Activated CD4-positive, alpha-beta T cell treated with anti-CD3 and anti-CD28 coated beads, Interleukin-2, amount 10 ng/mL, durations not matched to agents 7 days and 5 days (primary cell): ENCODE results near the gene MAGEB3. TPM values are rescaled to one million over a fixed set of nuclear protein-coding genes. Genes with fewer than 3 reads are reported as not detected.
"Not testable (repeated sequence)": the region's sequence is repeated elsewhere in the genome, so short reads cannot be mapped to it uniquely, and the experiment has no call there.

Experiments
- CTCF ChIA-PET: fragments of 350-600 bp; sonication (Branson Sonifier 250); formaldehyde crosslinking; loops from one replicate; lab custom pipeline; 2021; ENCODE audit warnings: antibody characterized with exemption; lab: Charles Lee
- POLR2A ChIA-PET: fragments of 350-600 bp; sonication (Branson Sonifier 250); formaldehyde crosslinking; loops from one replicate; lab custom pipeline; 2021; ENCODE audit warnings: antibody characterized with exemption; lab: Charles Lee
- DNase-seq: peaks from one replicate; pipeline ENCODE4 v3.0.0-alpha.2; 2020
- H3K27ac Mint-ChIP-seq: one replicate; pipeline ENCODE4 v1.8.0; 2021; ENCODE audit warnings: mild to moderate bottlenecking, moderate library complexity, mixed read lengths
- H3K27me3 Mint-ChIP-seq: one replicate; pipeline ENCODE4 v1.8.0; 2021; ENCODE audit warnings: mixed read lengths
- H3K36me3 Mint-ChIP-seq: one replicate; pipeline ENCODE4 v1.8.0; 2021; ENCODE audit warnings: low read depth, mixed read lengths
- H3K4me1 Mint-ChIP-seq: one replicate; pipeline ENCODE4 v1.8.0; 2021; ENCODE audit warnings: mixed read lengths
- H3K4me3 Mint-ChIP-seq: one replicate; pipeline ENCODE4 v1.8.0; 2021; ENCODE audit warnings: mild to moderate bottlenecking, moderate library complexity, mixed read lengths
- H3K9me3 Mint-ChIP-seq: one replicate; pipeline ENCODE4 v1.8.0; 2021; ENCODE audit warnings: mixed read lengths
- total RNA-seq, 2 experiments: library from RNA; stranded (reverse); gene quantifications; one replicate each; pipeline ENCODE4 v1.2.3, GENCODE V29; 2021

MAGEB3 gene, protein sequence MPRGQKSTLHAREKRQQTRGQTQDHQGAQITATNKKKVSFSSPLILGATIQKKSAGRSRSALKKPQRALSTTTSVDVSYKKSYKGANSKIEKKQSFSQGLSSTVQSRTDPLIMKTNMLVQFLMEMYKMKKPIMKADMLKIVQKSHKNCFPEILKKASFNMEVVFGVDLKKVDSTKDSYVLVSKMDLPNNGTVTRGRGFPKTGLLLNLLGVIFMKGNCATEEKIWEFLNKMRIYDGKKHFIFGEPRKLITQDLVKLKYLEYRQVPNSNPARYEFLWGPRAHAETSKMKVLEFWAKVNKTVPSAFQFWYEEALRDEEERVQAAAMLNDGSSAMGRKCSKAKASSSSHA
- total RNA-seq, result not detected

DNA sequence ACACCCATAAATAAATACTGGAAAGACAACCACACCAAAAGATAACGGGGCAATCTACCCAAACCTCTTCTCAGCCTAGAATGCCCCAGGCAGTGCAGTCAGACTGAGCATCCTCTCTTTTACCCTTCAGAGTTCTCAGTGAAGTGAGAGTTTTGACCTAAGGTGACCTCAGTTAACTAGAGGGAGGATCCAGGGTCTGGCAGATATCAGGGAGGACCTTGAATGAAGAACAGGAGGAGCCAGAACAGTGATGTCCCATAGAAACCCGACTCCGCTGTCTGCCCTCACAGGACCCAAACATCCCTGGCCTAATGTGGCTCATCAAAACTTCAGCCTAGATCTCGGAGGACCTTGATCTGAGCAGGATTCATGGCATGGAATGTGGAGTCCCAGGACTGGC, at the start of gene MAGEB3:
MAGEB3 (plus strand) TSS at position 263 of the 400 bp plus-strand sequence. CDS start 5,268 bp downstream, outside the sequence.
- no peak within 1 kb of the TSS for H3K27ac Mint-ChIP-seq
- no peaks in the 10 kb centered on the region for H3K9me3 Mint-ChIP-seq
- DNase-seq, result no peak
- no peak within 1 kb of the TSS for H3K4me3 Mint-ChIP-seq
- ChIA-PET POLR2A (no interaction called here), CTCF (no interaction called here)
- H3K36me3 Mint-ChIP-seq, result no peaks in the 10 kb centered on the region
- H3K27me3 Mint-ChIP-seq, result no peaks in the 10 kb centered on the region
- no peaks in the 10 kb centered on the region for H3K4me1 Mint-ChIP-seq

DNA sequence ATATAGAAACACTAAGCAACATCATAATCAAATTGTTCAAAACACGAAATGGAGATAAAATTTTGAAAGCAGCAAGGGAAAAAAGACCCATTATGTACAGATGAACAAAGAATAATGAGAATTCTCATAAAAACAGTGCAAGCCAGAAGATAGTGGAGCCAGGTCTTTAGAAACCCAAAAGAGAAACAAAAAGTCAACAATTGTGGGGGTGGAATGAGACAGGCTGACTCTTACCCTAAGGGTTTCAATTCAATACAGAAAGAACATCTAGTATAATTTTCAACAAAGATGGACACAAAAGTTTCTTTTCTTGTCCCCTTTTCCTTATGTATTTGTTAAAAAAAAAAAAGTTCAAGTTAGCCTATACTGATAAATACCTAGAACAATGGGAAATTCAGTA, 49.1 kb upstream of the MAGEB3 start:
- Mint-ChIP-seq H3K9me3 (no peaks in the 10 kb centered on the region), H3K27ac (no peak overlapping the region), H3K36me3 (no peaks in the 10 kb centered on the region), H3K4me1 (no peaks in the 10 kb centered on the region), H3K4me3 (no peak overlapping the region), H3K27me3 (no peaks in the 10 kb centered on the region)
- ChIA-PET POLR2A (no interaction called here), CTCF (interaction anchor here (0.6 kb wide), 1 partner anchor 12 kb away, joined by 5 read pairs; no protein-coding TSS in a partner anchor)
- no peak for DNase-seq

DNA sequence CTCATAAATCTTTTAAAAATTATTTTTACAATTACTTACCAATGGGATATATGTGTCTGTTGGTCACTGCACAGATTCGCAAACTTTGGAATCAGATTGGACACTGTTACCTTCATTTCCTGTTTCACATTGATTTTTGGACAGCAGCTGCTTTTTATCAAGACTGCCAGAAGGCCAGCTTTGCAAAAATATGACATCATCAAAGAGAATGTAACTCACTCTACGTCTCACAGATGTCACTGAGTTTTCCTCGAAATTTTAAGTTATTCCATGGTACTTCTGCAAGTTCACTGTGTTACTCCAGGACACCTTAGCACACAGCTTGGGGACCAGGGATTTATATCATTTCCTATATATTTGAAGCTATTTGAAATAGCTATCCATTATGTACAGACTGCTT, 46.9 kb upstream of the MAGEB3 start:
- H3K27me3 Mint-ChIP-seq, result no peaks in the 10 kb centered on the region
- CTCF ChIA-PET, result no interaction called here
- H3K4me3 Mint-ChIP-seq, result no peak overlapping the region
- no peak overlapping the region for H3K27ac Mint-ChIP-seq
- no peak for DNase-seq
- no peaks in the 10 kb centered on the region for H3K9me3 Mint-ChIP-seq
- H3K4me1 Mint-ChIP-seq, result no peaks in the 10 kb centered on the region
- no peaks in the 10 kb centered on the region for H3K36me3 Mint-ChIP-seq
- POLR2A ChIA-PET, result no interaction called here

DNA sequence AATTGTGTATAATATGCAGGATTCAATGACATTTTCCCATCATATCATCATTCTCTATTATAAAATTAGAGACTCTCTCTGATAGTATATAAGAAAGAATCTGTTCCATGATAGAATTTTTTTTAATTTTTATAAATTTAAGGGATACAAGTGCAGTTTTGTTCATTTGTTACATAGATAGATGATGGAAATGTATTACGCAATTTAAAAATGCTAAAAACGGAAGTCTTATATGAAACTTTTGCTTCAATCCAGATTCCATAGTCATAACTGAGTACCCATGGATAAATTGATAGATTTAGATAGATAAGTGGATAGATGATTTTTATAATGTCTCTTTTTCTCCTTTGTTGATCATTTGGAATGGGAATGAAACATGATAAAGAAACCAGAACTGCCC, 40.0 kb upstream of the MAGEB3 start:
- Mint-ChIP-seq H3K36me3 (no peaks in the 10 kb centered on the region), H3K4me1 (no peaks in the 10 kb centered on the region), H3K27ac (no peak overlapping the region), H3K27me3 (no peaks in the 10 kb centered on the region), H3K9me3 (no peaks in the 10 kb centered on the region), H3K4me3 (no peak overlapping the region)
- POLR2A ChIA-PET, result no interaction called here
- CTCF ChIA-PET, result no interaction called here
- no peak for DNase-seq

DNA sequence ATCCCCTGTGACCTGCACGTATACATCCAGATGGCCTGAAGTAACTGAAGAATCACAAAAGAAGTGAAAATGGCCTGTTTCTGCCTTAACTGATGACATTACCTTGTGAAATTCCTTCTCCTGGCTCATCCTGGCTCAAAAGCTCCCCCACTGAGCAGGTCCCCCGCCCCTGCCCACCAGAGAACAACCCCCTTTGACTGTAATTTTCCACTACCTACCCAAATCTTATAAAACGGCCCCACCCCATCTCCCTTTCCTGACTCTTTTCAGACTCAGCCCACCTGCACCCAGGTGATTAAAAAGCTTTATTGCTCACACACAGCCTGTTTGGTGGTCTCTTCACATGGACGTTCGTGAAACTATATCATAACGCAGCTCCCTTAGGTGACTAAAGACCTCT, 36.5 kb upstream of the MAGEB3 start:
- H3K4me3 Mint-ChIP-seq, H3K4me1 Mint-ChIP-seq, POLR2A ChIA-PET, H3K36me3 Mint-ChIP-seq, H3K9me3 Mint-ChIP-seq, DNase-seq, H3K27me3 Mint-ChIP-seq, H3K27ac Mint-ChIP-seq: not testable (repeated sequence)
- CTCF ChIA-PET, result interaction anchor here (0.7 kb wide), 1 partner anchor 13 kb away, joined by 5 read pairs; no protein-coding TSS in a partner anchor

DNA sequence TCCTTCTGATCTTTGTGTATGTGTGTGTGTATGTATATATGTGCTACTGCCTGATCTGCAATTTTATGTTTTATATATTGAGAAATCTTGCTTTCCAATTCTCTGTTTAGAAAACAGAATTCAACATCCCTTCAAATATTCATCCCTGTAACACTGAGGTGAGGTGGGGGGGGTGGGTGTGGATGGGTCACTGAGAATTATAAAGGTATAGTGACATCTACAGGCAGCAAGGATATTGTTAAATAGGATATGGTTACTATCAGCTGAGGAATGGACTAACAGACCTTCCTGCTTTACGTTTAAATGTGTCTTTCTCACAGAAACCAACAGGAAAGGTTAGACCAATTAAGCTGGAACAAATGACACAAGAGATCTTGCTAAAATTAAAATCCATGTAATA, 34.1 kb upstream of the MAGEB3 start:
- Mint-ChIP-seq H3K9me3 (no peaks in the 10 kb centered on the region), H3K4me3 (no peak overlapping the region), H3K4me1 (no peaks in the 10 kb centered on the region), H3K36me3 (no peaks in the 10 kb centered on the region), H3K27me3 (no peaks in the 10 kb centered on the region), H3K27ac (no peak overlapping the region)
- CTCF ChIA-PET, result no interaction called here
- POLR2A ChIA-PET, result no interaction called here
- DNase-seq, result no peak

DNA sequence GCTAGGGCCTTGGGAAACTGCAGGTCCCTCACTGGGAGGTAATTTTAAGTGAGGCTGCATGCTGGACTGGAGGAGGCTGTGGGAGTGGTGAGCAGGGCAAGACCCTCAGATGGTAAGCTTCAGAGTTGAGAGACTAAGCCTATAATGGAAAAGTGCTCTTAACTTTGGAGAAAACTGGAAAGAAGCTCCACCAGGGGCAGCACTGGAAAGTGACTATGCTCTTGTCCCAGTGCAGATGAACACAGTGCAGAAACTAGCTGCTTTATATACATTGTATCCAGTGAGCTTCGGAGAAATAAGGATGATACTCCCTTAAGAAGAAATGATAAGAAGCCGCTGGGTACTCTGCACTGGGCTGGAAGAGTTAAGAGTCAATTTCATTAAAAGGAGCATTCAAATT, 18.3 kb upstream of the MAGEB3 start:
- no peaks in the 10 kb centered on the region for H3K4me1 Mint-ChIP-seq
- no peaks in the 10 kb centered on the region for H3K27me3 Mint-ChIP-seq
- H3K36me3 Mint-ChIP-seq, result no peaks in the 10 kb centered on the region
- ChIA-PET POLR2A (no interaction called here), CTCF (interaction anchor here (0.6 kb wide), 1 partner anchor 65 kb away, joined by 4 read pairs; no protein-coding TSS in a partner anchor)
- DNase-seq, result no peak
- no peak overlapping the region for H3K4me3 Mint-ChIP-seq
- H3K9me3 Mint-ChIP-seq, result no peaks in the 10 kb centered on the region
- no peak overlapping the region for H3K27ac Mint-ChIP-seq

DNA sequence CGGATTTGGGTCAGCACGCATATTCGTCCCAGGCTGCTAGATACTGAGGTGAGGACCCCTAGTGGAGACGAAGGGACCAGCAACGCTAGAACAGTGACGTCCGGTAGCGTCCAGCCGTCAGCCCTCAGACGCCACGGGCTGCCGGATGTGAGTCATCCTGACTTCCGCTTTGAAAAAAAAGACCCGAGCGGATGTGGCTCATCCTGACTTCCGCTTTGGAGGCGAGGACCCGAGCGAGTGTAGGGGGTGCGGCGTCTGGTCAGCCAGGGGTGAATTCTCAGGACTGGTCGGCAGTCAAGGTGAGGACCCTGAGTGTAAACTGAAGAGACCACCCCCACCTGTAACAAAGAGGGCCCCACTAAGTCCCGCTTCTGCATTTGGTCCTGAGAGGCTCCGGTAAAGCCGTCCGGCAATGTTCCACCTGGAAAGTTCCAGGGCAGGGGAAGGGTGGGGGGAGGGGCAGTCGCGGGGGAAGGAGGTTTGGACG, 15.1 kb upstream of the MAGEB3 start, which contains the start of gene MAGEB2:
MAGEB2 (plus strand) TSS at position 207 of the 487 bp plus-strand sequence. CDS start 3,018 bp downstream, outside the sequence.
- POLR2A ChIA-PET, result no interaction called here
- DNase-seq, result no peak
- Mint-ChIP-seq H3K27ac (no peak within 1 kb of the TSS), H3K36me3 (no peaks in the 10 kb centered on the region), H3K9me3 (no peaks in the 10 kb centered on the region), H3K4me1 (no peaks in the 10 kb centered on the region), H3K4me3 (no peak within 1 kb of the TSS), H3K27me3 (no peaks in the 10 kb centered on the region)
- CTCF ChIA-PET, result no interaction called here

DNA sequence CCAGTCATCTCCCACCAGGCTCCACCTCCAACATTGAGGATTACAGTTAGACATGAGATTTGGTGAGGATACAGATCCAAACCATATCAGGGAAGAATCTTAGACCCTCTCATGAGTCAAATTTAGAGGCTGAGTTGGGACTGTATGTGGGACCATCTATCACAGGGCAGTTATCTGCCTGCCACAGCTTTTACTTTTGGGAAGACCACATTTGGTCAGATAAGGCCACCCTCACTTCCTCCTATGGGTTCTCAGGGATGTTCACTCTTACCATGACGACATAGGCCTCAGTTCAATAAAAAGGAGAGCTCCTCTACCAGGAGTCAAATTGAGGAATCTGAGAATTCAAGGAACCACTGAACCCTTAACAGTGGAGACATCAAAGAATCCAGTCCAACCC, 13.0 kb upstream of the MAGEB3 start:
- no peaks in the 10 kb centered on the region for H3K27me3 Mint-ChIP-seq
- H3K9me3 Mint-ChIP-seq, result no peaks in the 10 kb centered on the region
- POLR2A ChIA-PET, result no interaction called here
- no peaks in the 10 kb centered on the region for H3K4me1 Mint-ChIP-seq
- no peak for DNase-seq
- H3K36me3 Mint-ChIP-seq, result no peaks in the 10 kb centered on the region
- no peak overlapping the region for H3K27ac Mint-ChIP-seq
- H3K4me3 Mint-ChIP-seq, result no peak overlapping the region
- CTCF ChIA-PET, result no interaction called here

DNA sequence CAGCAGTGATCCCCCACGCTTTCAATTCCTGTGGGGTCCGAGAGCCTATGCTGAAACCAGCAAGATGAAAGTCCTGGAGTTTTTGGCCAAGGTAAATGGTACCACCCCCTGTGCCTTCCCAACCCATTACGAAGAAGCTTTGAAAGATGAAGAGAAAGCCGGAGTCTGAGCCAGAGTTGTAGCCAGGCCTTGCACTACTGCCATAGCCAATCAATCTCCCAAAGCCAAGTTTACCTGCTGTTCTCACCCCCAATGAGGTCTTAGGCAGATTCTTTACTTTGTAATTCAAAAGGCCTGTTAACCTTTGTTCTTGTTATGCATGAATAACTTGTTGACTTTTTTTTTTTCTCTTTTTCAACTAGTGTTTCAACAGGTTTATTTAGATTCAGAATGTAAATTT, 11.1 kb upstream of the MAGEB3 start:
- DNase-seq, result no peak
- Mint-ChIP-seq H3K36me3 (no peaks in the 10 kb centered on the region), H3K4me3 (no peak overlapping the region), H3K4me1 (no peaks in the 10 kb centered on the region), H3K9me3 (no peaks in the 10 kb centered on the region), H3K27me3 (no peaks in the 10 kb centered on the region), H3K27ac (no peak overlapping the region)
- POLR2A ChIA-PET, result no interaction called here
- CTCF ChIA-PET, result no interaction called here

DNA sequence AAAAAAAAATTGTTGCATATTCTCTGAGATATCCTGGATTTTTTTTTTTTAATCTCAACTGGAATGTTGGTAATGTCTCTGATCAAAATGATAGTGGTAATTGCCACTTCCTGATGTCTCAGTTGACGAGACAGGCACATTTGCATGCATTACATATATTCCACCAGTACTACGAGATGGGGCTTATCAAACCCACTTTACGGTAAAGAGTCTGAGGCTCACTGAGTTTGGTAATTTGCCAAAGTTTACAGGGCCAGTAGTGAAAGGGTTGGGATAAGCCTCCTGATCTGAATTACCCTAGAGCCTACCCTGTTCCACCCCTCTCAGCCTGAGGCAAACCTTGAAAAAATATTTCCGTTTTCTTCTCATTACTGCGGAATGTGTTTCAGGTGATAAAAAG, 9.8 kb upstream of the MAGEB3 start:
- Mint-ChIP-seq H3K36me3 (no peaks in the 10 kb centered on the region), H3K4me1 (no peaks in the 10 kb centered on the region)
- CTCF ChIA-PET, result no interaction called here

DNA sequence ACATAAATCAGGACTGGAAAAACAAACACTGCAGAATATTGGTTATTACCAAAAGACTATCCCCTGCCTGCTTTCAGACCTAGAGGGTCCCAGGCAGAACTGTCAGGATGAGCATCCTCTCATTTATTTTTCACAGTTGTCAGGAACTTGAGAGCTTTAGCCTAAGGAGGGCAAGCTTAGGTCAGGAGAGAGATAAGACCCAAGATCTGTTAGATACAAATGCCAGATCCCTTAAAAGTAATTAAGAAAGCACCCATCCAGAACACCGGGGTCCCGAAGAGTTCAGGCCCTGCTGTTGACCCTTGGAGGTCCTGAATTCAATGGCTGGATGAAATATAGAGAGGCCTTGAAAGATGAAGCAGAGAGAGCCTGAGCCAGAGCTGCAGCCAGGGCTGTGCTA, 5.9 kb upstream of the MAGEB3 start:
- Mint-ChIP-seq H3K4me3 (no peak overlapping the region), H3K36me3 (no peaks in the 10 kb centered on the region), H3K9me3 (no peaks in the 10 kb centered on the region), H3K4me1 (no peaks in the 10 kb centered on the region), H3K27me3 (no peaks in the 10 kb centered on the region), H3K27ac (no peak overlapping the region)
- DNase-seq, result no peak
- POLR2A ChIA-PET, result no interaction called here
- CTCF ChIA-PET, result no interaction called here

More for the DNA sequence above, 9.8 kb upstream of the MAGEB3 start:
- POLR2A ChIA-PET, result no interaction called here
- H3K9me3 Mint-ChIP-seq, result no peaks in the 10 kb centered on the region
- H3K27me3 Mint-ChIP-seq, result no peaks in the 10 kb centered on the region
- no peak overlapping the region for H3K27ac Mint-ChIP-seq
- DNase-seq, result no peak
- no peak overlapping the region for H3K4me3 Mint-ChIP-seq

DNA sequence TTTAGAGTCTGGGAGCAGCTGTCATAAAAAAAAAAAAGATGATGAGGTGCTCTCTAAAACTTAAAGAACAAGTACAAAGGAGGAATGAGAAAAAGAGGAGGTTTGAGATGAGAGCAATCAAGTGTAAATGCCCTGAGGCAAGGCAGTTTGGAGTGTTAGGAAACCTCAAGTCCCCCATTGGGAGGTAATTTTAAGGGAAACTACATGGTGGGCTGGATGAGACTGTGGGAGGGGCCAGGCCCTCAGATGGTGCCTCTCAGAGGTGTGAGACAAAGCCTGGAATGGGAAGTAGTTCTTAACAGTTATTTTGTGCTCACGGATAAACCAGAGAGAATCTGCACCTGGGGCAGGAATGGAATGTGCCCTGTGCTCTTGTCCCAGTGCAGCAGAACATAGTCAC, 1.9 kb upstream of the MAGEB3 start:
- DNase-seq, result no peak
- Mint-ChIP-seq H3K27ac (no peak overlapping the region), H3K36me3 (no peaks in the 10 kb centered on the region), H3K27me3 (no peaks in the 10 kb centered on the region), H3K4me1 (no peaks in the 10 kb centered on the region), H3K4me3 (no peak overlapping the region), H3K9me3 (no peaks in the 10 kb centered on the region)
- ChIA-PET CTCF (no interaction called here), POLR2A (no interaction called here)
